ENCODE measurements around the gene FXYD4.

DNA sequence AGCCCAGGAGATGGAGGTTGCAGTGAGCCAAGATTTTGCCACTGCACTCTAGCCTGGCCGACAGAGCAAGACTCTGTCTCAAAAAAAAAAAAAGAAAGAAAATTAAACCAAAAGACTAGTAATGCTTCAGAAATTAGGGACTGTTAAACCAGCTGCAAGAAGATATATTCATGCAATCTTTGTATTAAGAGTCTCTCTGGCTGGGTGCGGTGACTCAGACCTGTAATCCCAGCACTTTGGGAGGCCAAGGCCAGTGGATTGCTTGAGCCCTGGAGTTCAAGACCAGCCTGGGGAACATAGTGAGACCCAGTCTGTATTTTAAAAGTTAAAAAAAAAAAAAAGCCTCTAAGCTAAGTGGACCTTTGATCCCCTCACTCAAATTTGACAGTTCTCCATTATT lies 40.1 kb downstream of the FXYD4 start:
- TF ChIP-seq, protein P1, sequence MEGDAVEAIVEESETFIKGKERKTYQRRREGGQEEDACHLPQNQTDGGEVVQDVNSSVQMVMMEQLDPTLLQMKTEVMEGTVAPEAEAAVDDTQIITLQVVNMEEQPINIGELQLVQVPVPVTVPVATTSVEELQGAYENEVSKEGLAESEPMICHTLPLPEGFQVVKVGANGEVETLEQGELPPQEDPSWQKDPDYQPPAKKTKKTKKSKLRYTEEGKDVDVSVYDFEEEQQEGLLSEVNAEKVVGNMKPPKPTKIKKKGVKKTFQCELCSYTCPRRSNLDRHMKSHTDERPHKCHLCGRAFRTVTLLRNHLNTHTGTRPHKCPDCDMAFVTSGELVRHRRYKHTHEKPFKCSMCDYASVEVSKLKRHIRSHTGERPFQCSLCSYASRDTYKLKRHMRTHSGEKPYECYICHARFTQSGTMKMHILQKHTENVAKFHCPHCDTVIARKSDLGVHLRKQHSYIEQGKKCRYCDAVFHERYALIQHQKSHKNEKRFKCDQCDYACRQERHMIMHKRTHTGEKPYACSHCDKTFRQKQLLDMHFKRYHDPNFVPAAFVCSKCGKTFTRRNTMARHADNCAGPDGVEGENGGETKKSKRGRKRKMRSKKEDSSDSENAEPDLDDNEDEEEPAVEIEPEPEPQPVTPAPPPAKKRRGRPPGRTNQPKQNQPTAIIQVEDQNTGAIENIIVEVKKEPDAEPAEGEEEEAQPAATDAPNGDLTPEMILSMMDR (conservative IDR thresholded peaks at IDR 0.05 in 1 of 2, IDR thresholded peaks at IDR 0.05 in 1 of 2; ENCODE audit: extremely low read depth in 1 of 2, insufficient read depth in 1 of 2, low read depth in 1 of 2, low read length in 2 of 2): no peak
- TF ChIP-seq EZH2 (IDR thresholded peaks at IDR 0.05; ENCODE audit: borderline replicate concordance, low read length): no peak

Data from mammary epithelial cell (primary cell).